ENCODE measurements around the gene C1orf74.

DNA sequence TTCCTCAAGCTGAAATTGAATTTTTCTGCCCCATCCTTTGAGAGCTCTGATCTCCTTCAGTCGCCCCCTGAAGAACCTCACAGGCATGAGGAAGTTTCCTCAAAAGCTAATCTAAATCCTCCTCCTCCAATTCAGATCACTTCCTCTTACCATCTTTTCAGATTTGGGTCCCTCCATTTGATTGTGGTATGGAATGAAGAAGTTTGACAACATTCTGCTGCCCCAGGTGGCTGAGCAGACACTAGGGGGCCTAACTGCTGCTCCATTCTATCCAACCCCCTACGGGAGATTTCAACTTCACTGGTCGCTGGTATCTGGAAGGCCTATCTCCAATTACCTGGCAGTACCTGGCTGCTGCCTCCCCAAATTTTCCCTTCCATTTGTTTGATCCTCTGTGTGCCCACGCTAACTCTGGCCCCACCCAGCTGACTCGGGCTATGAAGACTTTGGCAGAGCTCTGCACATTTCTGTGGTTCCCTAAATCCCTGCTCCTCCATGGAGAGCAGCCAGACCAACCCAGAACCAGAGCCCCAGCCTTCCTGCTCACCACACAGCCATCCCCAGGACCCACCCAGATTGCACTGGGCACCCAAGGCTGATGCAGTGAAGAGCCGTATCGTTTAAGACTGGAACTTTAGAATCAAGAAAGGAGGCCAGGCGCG lies 13.8 kb upstream of the C1orf74 start:
- TF ChIP-seq, protein P1, sequence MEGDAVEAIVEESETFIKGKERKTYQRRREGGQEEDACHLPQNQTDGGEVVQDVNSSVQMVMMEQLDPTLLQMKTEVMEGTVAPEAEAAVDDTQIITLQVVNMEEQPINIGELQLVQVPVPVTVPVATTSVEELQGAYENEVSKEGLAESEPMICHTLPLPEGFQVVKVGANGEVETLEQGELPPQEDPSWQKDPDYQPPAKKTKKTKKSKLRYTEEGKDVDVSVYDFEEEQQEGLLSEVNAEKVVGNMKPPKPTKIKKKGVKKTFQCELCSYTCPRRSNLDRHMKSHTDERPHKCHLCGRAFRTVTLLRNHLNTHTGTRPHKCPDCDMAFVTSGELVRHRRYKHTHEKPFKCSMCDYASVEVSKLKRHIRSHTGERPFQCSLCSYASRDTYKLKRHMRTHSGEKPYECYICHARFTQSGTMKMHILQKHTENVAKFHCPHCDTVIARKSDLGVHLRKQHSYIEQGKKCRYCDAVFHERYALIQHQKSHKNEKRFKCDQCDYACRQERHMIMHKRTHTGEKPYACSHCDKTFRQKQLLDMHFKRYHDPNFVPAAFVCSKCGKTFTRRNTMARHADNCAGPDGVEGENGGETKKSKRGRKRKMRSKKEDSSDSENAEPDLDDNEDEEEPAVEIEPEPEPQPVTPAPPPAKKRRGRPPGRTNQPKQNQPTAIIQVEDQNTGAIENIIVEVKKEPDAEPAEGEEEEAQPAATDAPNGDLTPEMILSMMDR (IDR thresholded peaks at IDR 0.05) = no peak
- no peak for TF ChIP-seq POLR2A (IDR thresholded peaks at IDR 0.05)

All from breast epithelium (tissue), 3 donors.